Cortex of kidney (tissue), 1 donor: ENCODE data around the gene WWOX.

Experiments
- DNase-seq: peaks from one replicate; lab custom pipeline; 2025; lab: John Stamatoyannopoulos, UW

Gene WWOX

GRCh38 chr16:78737630-78738029 lies 638.2 kb downstream of the WWOX start:
- no peak for DNase-seq

GRCh38 chr16:78738557-78738956 lies 639.1 kb downstream of the WWOX start:
- no peak for DNase-seq

DNA sequence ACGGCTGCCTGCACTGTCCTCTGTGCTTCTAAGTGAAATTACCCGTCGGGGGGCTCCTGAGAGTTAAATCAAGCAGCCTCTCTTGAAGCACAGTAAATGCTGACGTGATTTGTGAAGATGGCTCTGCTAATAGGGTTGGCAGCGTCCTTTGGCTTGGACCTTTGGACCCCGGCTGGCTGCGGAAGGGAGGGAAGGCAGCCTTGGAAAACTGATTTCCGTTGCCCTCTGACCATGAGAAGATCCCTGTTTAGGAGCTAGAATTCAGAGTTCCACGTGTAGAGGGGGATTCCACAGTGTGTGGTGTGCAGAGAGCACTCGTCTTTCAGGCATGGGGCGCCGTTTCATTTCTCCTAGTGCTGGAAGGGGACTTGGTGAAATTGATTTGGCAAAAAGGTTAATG lies 640.8 kb downstream of the WWOX start:
- DNase-seq, result no peak

DNA sequence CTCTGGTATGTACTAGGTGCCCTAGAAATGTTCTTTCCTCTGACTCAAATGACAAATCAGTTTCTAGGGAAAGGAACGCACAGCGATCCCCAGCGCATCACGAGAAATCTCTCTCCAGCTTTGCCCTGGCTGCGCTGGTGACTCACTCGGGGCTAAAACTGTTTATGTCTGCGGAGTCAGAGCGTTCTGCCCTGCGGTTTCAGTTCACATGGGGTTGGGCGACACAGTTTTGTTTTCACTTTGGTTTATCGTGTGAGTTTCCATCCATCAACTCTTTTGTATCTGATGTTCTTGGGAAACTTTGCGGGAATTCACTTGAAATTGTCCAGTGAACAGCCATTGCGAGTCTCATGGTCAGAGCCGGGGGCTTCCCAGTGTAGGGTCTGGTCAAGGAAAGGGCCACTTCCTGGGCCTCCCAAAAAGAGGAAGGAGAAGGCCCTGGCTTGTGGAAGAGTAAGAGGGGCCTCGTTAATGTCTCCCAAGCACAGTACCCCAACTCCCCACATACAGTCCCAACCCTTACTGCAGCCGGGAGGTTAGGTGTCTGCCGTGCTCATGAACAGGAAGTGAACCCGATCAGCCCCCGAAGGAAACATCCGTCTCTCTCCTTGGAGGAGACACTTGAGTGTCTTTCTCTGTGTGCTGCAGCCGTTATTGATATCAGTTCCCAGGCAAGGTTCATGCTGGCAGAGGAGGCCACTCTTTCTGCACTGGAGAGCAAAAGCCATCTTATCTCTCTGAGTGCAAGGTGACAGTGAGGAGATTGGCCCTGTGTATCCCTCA lies 643.2 kb downstream of the WWOX start:
- no peak for DNase-seq

DNA sequence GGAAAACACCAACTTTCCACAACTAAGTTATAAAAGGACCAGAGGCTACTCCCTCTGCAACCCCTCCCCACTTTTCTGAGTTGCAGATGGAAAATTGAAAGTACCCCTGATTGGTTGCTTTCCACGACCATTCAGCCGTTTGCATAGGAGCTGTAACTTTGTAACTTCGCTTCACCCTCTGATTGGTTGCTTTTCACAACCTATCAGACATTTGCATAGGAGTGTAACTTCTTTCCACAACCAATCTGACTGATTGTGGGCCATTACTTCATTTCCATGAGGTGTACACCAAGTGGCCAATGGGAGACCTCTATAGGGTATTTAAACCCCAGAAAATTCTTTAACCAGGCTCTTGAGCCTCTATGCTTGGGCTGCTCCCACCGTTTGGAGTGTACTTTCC lies 644.1 kb downstream of the WWOX start:
- DNase-seq, result no peak

DNA sequence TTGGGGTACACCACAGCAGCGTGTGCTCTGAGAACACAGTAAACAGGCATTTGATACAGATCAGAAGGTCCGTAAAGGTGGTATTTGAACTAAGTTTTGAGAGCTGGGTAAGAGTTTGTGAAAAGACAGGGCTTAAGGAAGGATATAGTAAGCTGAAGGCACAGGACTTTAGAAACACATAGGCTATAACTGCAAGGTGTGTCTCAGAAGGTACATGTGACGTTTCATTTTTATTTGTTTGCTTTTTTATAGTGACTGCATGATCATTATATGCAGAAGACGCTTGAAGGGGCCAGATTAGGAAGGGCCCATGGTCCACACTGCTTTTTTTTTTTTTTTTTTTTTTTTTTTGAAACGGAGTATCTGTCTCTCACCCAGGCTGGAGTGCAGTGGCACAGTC lies 644.6 kb downstream of the WWOX start:
- DNase-seq, result no peak

GRCh38 chr16:78744796-78745107 lies 645.3 kb downstream of the WWOX start:
- DNase-seq, result no peak

DNA sequence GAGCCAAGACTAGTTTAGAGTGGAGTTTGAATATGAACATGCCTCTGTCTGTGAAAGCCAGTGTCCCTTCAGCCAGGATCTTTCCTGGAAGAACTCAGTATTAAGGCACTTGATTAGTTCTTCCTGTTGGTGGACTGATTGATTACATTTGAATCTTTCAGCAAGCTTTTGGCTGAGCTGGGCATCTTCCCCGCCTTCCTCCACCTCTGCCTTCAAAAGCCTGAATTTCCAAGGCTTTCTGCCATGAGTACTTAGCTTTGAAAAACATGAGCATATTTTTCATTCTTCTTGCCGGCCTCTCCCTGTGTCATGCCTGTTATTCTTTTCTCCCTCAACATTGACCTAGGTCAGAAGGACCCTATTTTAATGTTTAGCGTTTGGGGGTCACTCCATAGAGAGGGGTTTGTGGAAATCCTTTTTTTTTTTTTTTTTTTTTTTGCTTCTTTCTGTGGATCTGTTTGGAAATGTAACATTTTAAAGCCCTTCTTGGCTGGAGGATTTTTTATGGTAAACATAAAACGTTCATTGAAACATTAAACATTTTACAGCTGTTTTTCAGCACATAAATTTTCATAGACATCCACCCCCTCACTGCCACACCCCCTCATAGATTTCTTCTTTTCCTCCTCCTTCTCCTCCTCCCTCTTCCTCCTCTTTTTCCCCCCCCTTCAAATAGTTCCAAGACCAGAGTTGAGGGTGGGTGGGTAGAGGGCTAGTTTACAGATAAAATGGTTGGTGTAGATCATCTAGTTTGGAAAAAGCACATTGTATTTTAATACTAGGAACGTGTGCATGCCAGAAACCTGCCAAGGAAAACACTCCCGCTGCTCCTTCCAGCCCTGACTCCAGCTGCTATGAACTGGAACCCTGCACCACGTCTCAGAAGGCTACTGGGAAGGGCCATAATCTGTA lies 645.9 kb downstream of the WWOX start:
- DNase-seq, result no peak

GRCh38 chr16:78746718-78747117 lies 647.3 kb downstream of the WWOX start:
- DNase-seq, result no peak

- no peak for DNase-seq
These were observed 648.9 kb downstream of the WWOX start for GRCh38 chr16:78748220-78748929.

DNA sequence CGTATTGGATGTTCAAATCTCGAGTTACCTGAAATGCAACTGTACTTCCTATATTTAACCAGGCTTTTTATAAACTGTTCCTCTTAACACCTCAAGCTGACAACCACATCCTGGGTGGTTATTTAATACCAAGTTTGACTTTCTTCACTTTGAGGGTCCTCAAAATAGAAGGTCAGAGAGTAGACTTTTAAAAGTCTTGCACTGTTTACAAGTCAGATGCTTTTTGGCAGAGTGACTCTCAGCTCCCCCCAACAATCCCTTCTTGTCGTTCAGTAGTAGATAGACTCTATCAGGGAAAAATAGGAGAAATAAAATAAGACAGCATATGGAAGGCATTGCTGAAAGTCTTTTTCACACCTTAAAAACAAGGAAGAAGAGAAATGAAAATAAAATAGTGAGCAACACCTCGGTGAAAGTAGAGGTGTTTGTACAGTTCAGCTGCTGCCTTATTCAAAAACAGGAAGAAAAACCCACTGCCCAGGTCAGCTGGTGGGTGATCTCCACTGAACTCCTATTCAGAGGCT lies 650.4 kb downstream of the WWOX start:
- no peak for DNase-seq

GRCh38 chr16:78750611-78751010 lies 651.2 kb downstream of the WWOX start:
- no peak for DNase-seq

DNA sequence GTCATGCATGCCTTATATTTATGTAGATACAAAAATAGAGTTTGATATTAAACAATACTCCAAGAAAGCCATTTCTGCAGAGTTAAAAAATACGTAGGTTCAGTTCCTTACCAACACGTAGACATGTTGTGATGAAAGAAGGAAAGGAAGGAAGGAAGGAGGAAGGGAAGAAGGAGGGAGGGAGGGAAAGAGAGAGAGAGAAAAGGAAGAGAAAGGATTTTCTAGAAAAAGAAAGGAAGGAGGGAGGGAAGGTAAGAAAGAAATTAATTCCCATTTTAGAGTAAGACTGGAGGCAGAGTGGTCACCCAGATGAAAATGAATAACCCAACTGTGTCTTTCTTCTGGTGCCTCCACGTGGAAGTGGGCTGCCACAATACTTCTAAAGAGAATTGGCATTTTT lies 652.1 kb downstream of the WWOX start:
- DNase-seq, result no peak

DNA sequence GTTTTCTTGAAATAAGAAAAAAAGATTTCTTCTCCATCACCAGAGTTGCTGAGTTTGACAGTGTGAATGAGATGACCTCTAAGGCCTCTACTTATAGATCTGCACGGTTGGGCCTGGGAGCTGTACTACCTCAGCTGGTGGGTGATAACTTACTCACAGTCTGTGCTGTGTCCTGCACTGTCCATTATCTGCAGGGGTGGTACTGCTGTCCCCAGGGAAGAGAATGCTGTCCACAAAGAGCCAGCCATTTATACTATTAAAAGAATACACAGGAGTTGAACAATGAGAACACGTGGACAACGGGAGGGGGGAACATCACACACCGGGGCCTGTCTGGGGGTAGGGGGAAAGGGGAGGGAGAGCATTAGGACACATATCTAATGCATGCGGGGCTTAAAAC lies 655.3 kb downstream of the WWOX start:
- DNase-seq, result no peak

DNA sequence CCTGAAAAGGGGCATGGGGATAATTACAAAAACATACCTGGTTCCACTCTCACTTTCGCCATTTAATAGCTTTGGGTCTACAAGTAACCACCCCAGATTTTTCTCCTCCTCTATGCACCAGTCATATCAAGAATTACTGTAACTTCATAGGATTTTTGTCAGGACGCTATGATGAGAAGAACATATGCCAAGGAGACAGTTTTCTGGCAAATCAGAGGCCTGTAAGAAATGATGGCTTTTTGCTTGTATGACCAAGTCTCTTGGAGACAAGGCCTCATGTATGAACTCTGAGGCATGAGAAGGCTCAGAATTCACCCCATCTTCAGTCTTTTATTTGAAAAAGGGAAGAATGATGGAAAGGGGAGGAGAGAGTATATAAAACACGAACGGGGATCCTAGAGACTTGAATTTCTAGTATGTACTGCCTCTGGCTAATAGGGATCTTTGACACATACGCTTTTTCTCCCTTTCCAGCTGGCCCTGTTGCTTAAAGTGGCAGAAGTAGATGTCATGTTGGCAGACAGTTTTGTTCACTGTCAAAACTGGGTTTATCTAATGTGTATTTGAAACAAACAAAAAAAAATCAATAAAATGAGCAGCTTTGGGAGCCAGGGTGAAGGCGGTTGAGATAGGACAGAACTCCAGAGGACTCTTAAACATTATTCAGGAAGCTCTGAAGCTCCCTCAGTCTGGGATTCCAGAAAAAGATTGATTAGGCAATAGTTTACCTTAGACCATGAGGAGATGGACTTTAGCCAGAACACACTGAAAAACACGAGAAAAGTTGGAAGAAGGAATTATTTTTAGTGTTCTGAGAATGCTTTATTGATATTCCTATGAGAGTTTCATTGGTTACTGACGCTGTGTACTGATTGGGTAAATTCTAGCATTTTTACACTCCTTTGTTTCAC lies 656.6 kb downstream of the WWOX start:
- no peak for DNase-seq

DNA sequence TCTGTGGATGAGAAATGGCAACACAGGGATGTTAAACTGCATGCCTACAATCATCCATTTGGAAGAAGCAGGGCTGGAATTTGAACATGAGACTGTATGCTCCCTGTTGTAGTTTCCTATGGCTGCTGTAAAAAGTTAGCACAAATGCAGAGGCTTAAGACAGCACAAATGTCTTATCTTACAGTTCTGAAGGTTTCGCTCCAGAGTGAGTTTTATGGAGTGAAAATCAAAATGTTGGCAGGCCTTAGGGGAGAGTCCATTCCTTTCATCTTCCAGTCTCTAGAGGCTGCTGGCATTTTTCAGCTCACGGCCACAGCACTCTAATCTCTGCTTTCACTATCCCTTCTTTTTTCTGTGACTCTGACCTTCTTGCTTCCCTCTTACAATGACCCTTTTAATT lies 660.1 kb downstream of the WWOX start:
- DNase-seq, result no peak

- DNase-seq, result no peak
These were observed 661.2 kb downstream of the WWOX start for GRCh38 chr16:78760611-78761010.

DNA sequence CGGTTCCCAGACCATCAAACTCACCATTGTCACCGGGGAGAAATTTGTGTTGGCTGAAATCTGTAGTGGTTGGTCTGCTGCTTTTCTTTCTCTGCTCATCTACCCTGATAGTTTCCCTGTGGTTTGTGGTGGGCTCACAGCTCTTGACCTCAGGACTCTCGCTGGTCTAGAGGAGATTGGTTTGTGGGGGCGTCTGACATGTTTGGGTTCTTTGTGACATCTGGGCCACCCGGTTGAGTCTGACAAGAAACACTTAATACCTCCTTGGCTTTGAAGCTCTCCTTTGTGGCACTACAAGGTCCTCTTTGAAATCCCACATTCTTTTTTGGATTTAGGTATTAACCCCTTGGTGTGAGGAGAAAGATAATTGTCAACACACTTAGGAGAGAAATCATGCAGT lies 662.0 kb downstream of the WWOX start:
- DNase-seq, result no peak

- DNase-seq, result no peak
These were observed 662.8 kb downstream of the WWOX start for GRCh38 chr16:78762222-78762621.

- no peak for DNase-seq
These were observed 664.5 kb downstream of the WWOX start for GRCh38 chr16:78763821-78764440.

DNA sequence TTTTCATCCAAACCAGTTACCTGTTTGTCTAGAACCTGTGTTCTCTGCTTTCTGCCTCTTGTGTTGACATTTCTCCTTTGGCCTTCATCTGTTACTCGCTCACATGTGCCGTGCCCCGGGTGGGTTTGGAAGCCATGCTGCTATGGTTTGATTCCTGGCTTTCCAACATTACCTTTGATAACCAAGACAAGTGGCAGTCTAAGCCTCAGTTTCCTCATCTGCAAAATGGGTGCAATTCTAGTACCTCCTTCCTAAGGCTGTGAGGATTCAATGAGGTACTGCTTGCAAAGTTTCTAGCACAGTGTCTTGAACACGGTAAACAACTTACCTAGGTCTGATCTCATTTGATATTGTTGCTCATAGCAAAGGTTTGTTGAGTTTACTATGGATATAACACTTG lies 665.0 kb downstream of the WWOX start:
- DNase-seq, result no peak
